ENCODE measurements around the gene KIF18B. TPM values are rescaled to one million over a fixed set of nuclear protein-coding genes. Genes with fewer than 3 reads are reported as not detected.

KIF18B gene
- total and polyA plus RNA-seq, 2 donors (not counting 1 experiment from before 2014, with no cell fraction given), result 0.44 to 0.48 TPM

DNA sequence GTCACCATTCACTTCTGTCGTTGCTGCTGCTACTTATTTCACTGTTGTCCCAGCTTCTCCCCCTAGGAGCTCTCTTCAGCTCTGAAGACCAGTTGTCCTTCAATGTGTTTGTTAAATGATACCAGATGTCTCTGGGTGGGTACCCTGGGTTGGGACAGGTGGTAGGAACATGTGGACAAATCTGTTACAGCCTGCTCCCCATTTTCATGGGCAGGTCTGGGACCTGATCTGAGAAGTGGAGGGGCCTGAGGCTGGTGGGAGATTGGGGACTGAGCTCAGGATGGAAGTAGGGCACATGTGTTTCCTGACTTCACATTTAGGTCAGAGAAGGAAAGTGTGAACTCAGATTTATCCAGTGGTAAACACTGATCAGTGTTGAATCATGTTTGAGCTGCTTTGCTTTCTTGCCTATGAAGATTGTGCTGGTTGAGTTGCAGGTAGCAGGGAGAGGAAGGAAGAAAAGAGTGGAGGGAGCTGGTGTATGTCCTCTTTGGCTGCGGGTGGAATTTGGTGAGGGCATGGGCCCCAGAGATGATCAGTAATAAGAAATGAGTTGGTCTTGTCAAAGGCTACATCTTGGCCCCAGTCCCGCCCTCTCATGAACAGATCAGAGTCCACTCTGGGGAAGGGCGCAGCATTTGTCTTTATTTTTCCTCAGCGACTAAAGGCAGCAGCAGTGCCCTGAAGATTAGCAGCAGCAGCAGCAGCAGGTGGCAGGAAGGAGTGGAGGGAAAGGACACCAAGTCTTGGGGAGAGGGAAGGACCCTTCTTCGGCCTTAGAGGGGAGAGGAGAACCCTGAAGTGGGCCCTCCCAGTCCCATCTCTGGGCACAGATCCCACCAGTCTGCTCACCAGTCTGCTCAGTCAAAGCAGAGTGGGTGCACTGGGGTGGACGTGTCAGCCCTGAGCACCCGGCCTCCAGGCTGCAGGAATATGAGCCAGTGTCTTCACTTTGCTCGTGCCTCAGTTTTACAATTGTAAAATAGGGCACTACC lies 42.3 kb downstream of the KIF18B start:
- Histone ChIP-seq H4K20me1 (ENCODE audit: control insufficient read depth, insufficient read depth, low read length, poor library complexity, severe bottlenecking) (no peaks in the 10 kb centered on the region), H3K4me3 (ENCODE audit: control extremely low read depth in 1 of 5, extremely low read depth in 1 of 5, insufficient read depth in 1 of 5, low read depth in 2 of 5, low read length in 4 of 5) (no peak overlapping the region), H2AFZ (ENCODE audit: insufficient read depth, low read depth, low read length, poor library complexity, severe bottlenecking) (no peak overlapping the region), H3K9ac (ENCODE audit: low read length) (no peak overlapping the region), H3K36me3 (replicated peaks in 1 of 2; ENCODE audit: control extremely low read depth in 1 of 2, control insufficient read depth in 1 of 2, extremely low read depth in 1 of 2, insufficient read depth in 2 of 2, low read length in 1 of 2) (no peaks in the 10 kb centered on the region), H3K4me2 (replicated peaks; ENCODE audit: low read depth, low read length, poor library complexity, severe bottlenecking) (no peak overlapping the region), H3K79me2 (ENCODE audit: control insufficient read depth, insufficient read depth, low read length) (no peaks in the 10 kb centered on the region), H3K4me1 (ENCODE audit: control insufficient read depth in 2 of 2, insufficient read depth in 2 of 2, low read length in 2 of 2) (peaks cover under 1% of the 10 kb centered on the region in 2 donors), H3K27me3 (replicated peaks in 1 of 4; ENCODE audit: control extremely low read depth in 1 of 4, control insufficient read depth in 3 of 4, insufficient read depth in 4 of 4, low read length in 3 of 4) (peaks cover 0 to 3% (median 1%) of the 10 kb centered on the region in 4 experiments), H3K27ac (ENCODE audit: low read length in 2 of 2) (no peak overlapping the region), H3K9me3 (ENCODE audit: control extremely low read depth in 1 of 3, control insufficient read depth in 2 of 3, insufficient read depth in 1 of 3, low read length in 2 of 3) (no peaks in the 10 kb centered on the region)
- Mint-ChIP-seq H3K4me3 (no peak overlapping the region), H3K27me3 (peaks cover 15% of the 10 kb centered on the region), H3K27ac (no peak overlapping the region), H3K9me3 (ENCODE audit: insufficient read depth) (no peaks in the 10 kb centered on the region), H3K4me1 (peaks cover 2% of the 10 kb centered on the region)
- POLR2A ChIA-PET, result no interaction called here
- DNase-seq (no peak), ATAC-seq (ENCODE audit: low read depth) (no peak)
- WGBS (ENCODE audit: insufficient coverage), result 96% methylated on average over 8 of the region's 9 CpGs
- TF ChIP-seq CTCF (IDR thresholded peaks at IDR 0.05), result no peak
- no peak for TF ChIP-seq EZH2 (IDR thresholded peaks at IDR 0.05; ENCODE audit: borderline replicate concordance, insufficient read depth, low read depth, low read length, poor library complexity, severe bottlenecking)
- CTCF ChIA-PET, result no interaction called here
- intact Hi-C loops (cut with micrococcal nuclease), result no loop called here
